Suppressor macrophage treated with lipopolysaccharide for 4 hours (primary cell): ENCODE data around the gene SIX5.

Experiments
- DNase-seq: peaks from one replicate; pipeline ENCODE4 v3.0.0-alpha.2; 2020

The SIX5 gene

DNA sequence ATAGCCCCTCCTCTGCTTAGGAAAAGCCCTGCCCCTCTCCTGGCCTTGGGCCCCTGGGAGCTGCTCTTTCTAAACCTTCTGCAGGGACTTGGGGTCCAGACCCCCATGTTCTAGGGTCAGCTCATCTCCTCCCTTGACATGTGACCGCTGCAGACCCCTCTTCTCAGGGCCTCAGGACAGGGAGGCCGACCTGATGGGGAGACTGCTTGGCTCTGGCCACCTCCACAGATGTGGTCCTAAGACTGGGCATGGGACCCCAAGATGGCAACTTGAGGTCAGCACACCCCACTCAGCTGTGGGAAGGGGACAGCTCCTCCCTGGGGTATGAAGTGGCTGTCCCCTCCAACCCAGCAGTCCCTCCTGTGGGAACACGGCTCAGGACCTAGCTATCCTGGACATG lies 3.9 kb upstream of the SIX5 start:
- DNase-seq = no peak

DNA sequence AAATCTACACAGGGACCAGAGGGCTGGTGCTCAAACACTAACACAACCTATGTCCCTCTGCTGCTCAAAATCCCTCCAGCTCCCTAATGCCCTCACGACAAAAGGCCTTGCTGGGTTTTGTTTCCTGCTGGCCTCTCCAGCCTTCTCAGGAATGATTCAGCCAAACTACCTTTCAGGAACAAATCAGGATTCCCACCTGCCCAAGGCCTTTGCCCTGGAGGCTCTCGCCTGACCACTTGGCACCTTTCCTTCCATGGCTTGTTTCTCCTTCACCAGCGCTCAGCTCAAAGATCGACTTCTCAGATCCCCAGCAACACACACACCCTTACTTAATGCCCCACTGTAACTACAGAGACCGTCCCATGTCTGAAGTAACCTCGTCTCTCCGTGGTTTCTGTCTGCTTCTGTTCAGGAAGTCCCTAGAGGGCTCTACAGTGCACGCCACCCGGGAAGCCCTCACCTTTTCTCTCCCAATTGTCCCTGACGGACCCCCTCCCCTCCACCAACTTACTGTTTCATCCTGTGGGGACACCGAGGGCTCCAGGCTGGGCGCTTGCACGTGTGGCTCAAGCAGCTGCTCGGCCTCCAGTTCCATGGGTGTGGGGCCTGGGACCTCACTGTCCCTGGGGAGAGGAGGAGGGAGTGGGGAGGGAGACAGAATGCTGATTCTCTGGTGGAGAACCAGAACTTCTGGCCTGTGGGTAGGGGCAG lies 3.2 kb upstream of the SIX5 start:
- DNase-seq = no peak

DNA sequence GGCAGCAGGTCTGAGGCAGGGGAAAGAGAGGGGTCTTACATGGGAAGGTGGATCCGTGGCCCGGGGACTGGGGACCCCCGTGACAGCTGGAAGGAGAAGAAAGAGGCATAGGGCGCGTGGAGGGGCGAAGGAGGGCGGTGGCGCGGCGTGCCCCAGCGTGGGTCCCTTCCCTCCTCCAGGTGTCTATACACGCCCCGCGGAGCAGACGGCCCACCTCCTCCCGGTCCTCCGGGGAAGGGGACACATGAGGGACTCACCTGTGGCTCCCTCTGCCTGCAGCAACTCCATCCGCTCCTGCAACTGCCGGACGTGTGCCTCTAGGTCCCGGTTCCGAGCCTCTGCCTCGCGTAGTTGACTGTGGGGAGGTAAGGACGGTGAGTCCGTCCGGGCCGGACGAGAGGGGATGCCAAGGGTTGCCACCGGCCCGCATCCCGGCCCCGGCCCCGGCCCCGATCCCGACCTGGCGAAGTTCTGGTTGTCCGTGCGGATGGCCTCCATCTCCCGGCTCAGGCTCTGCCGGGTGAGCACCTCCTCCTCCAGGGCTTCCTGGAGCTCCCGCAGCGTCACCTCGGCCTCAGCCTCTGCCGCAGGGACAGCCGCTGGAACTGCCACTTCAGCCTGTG lies 2.4 kb upstream of the SIX5 start:
- DNase-seq = no peak

DNA sequence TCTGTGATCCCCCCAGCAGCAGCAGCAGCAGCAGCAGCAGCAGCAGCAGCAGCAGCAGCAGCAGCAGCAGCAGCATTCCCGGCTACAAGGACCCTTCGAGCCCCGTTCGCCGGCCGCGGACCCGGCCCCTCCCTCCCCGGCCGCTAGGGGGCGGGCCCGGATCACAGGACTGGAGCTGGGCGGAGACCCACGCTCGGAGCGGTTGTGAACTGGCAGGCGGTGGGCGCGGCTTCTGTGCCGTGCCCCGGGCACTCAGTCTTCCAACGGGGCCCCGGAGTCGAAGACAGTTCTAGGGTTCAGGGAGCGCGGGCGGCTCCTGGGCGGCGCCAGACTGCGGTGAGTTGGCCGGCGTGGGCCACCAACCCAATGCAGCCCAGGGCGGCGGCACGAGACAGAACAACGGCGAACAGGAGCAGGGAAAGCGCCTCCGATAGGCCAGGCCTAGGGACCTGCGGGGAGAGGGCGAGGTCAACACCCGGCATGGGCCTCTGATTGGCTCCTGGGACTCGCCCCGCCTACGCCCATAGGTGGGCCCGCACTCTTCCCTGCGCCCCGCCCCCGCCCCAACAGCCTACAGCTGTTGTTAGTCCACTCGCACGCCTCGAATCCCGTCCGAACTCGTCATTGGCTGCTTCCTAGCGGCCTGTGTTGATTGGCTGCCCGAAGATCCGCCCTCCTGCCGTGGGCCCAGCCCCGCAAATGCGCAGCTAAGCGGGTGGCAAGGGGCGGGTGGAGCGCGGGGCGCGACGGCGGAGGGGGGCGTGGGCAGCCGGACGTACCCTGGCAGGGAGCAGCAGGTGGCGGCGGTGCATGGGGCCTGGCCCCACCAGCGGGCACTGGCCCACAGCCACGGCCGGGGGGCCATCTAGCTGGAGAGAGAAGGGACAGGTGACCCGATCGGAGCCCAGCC lies 1.4 kb upstream of the SIX5 start:
- DNase-seq = peak; percentile 94

DNA sequence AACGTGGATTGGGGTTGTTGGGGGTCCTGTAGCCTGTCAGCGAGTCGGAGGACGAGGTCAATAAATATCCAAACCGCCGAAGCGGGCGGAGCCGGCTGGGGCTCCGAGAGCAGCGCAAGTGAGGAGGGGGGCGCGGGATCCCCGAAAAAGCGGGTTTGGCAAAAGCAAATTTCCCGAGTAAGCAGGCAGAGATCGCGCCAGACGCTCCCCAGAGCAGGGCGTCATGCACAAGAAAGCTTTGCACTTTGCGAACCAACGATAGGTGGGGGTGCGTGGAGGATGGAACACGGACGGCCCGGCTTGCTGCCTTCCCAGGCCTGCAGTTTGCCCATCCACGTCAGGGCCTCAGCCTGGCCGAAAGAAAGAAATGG lies 754 bp upstream of the SIX5 start:
- peak; percentile 28 for DNase-seq

DNA sequence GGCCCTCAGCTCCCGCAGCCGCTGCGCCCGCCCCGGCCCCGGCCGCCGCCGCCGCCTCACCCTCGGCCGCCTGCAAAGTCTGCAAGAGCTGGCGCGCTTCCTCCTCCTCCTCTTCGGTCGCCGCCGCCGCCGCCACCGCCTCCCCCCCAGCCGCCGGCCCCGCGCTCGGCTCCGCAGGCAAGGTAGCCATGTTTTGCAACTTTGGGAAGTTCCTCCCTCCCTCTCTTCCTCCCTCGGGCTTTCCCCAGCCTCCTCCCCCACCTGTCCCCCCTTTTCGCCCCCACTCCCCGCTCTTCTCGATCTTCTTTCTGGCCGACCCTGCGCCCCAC lies 433 bp downstream of the SIX5 start:
- peak; percentile 36 for DNase-seq

DNA sequence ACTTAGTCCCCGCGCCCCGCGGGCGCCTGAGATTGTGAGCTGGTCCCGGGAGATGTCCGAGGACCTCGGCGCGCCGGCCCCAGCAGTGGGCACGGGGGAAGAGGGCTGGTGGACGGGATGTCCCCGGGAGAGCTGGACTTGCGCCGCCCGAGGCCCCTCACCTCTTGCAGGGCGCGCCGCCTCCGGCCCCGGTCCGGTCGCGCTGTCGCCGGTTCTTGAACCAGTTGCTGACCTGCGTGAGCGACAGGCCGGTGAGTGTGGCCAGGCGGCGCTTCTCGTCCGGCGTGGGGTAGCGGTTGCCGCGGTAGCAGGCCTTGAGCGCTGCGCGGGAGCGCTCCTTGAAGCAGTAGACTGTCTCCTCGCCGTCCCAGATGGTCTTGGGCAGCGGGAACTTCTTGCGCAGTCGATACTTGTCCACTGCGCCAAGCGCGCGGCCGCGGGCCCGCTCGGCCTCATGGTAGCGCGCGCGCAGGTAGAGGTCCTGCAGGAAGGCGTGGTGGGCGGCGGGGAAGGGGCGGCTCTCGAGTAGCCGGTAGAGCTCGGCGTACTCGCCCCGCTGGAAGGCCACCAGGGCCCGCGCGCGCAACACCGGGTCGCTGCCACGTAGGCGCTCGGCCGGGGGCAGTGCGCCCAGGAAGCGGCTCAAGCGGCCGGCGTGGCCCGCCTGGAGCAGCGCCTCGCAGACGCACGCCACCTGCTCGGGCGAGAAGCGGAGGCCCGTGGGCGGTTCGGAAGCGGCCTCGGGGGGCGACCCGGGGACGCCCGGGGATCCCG lies 984 bp downstream of the SIX5 start:
- no peak for DNase-seq

DNA sequence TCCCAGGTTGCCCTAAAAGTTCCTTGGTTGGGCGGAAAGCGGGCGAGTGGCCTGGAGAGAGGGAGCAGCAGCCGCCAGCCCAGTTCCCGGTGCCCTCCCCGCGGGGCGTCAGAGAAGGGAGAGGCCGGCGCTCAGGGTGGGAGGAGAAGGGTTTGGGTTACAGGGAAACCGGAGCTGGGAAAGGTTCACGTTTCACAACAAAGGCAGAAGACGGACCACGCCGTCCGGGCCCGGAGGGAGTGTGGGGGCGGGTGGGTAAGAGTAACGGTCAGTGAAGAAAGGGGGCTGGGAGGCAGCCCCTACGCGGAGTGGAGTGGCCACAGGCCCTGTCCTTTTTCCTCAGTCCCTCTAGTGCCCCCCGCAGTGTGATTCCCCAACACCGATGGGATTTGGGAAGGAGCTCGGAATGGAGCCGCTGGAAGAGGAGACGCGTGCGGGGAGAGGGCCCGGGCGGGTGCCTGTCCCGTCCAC lies 1.6 kb downstream of the SIX5 start:
- no peak for DNase-seq

DNA sequence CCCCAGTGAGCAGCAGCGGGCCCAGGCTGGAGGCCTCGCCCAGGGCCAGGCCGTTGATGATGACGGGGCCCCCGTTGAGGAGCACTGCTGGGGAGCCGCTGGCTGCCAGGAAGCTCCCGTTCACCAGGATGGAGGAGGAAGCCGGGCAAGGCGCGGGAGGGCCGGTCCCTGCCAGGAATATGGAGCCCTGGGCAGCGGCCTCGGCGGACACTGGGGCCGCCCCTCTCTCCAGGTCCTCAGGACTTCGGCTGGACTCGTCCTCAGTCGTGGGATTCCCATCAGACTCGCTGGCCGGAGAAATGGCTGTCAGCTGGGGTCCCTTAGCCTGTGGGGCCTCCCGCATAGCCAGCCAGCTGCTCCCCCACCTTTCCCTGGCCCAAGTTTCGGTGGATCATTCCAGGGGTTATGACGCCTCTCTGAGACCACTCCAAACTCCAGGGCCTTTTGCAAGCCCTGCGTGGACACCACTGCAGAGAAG lies 2.1 kb downstream of the SIX5 start:
- DNase-seq = no peak

DNA sequence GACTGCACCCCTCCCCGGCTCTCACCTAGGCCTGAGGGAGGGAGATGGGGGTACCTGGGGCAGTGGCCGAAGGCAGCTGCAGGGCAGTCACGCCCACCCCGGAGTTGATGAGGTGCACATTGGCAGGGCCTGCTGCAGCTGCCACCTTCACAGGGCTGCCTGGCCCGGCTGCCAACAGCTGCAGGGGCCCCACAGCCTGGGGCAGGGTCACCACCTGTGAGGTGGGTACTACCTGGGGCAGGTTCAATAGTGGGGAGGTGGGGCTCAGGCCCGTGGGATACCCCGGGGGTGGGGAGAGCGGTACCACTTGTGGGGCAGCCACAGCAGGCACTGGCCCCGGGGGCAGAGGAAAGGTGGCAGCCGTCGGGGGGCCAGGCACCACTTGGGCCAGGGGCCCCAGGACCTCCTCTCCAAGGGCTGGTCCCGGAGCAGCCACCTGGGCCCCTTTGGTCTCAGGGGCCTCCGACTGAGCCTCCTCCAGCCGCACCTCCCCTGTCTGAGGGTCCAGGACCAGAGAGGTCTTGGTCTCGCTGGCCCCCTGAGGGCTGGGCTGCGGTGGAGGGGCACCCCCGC lies 2.7 kb downstream of the SIX5 start:
- DNase-seq = no peak

DNA sequence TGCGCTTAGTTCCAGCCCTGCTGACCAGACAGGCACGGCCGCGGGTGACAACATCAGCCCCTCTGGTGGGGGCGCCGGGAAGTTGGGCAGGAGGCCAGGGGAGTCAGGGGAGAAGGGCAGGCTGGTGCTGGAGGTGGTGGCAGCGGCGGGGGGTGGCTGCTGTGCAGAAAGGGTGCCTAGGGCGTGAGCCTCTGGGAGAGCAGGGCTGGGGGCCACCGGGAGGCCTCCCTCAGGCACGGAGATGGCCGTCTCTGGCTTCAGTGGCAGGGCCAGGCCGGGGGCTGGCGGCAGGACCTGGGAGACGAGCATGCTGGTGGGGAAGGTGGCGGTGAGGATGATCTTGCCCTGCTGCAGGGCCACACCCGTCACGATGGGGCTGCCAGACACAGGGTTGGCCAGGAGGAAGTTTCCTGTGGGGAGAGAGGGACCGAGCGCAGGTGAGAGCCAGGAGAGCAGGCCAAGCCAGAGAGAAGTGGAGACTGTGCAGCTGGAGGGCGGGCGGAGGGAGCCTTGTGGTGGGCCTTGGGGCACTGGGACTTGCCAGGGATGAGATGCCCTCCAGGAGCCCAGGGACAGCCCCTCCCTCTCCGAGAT lies 3.3 kb downstream of the SIX5 start:
- DNase-seq = no peak

DNA sequence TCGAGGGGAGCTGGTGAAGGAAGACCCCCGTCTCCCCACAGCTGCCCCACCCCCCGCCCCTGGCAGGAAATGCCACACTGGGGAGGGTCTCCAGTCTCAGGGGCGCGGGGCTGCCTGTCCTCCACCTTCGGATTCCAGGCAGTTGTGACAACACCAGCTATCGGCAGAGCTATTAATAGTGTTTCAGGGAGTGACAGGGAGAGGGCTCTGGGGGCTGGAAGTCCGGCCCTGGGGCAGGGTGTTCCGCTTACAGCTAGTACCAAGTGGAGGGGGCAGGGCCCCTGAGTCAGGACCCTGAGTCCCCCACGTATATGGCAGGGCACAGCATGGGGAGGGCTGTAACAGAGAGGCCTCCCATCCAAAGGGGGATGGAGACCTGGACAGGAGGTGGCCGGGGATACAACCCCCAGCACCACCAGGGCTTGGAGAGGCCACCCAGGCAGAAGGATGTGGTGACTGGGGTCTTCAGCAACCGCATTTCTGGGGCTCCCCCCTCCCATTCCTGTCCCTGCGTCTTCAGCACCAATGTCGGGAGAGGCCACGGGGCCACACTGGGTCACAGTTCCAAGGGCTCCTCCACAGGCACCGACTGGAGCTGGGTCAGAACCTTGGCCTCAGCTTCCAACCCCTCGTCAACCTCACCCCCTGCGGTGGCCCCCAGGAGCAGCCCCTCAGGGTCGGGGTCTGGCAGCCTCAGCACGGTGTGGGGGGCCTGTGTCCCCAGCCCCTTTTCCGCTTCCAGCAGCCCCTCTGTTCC lies 3.9 kb downstream of the SIX5 start:
- no peak for DNase-seq

DNA sequence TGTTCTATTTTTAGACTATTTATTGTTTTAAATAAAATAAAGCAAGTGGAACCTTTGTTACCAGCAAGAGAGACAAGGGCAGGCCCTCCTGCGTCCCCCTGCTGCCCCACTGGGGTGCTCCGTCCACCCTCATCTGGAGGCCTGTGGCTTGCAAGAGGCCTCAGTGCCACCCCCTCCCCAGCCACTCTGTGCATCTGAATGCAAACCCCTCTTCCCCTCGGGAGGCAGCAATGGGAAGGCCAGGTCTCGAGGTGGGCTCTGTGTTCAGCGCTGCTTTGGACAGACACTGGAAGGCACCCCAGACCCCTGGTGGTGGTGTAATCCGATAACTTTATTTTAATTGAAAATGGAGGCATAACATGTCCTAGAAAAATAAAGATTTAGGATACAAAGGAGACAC lies 4.6 kb downstream of the SIX5 start:
- DNase-seq = no peak

DNA sequence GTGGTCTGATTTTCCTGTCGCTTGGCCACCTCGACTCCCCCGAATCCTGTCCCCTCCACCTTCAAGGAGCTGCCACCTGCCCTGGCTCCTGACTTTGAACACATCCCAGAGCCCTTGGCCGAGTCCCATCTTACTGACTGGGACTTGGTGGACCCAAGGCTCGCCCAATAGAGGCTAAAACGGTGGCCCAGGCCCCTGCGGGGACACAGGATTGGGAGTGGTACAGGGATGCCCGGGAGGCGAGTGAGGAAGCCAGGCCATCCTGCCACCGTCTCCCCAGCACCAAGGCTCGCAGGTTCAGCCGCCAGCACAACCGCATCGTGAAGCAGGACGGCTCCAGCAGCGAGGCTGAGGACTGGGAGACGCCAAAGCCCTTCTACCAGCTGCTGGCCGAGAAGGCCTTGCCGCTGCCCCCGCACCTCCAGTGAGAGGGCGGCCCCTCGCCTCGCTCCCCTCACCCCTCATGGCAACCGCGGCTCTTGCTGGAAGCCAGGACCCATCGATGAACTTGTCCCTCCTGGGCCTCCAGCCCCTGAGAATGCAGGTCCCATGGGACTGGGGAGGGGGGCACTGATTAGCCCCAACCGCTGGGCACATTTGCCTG lies 5.3 kb downstream of the SIX5 start:
- DNase-seq = no peak

DNA sequence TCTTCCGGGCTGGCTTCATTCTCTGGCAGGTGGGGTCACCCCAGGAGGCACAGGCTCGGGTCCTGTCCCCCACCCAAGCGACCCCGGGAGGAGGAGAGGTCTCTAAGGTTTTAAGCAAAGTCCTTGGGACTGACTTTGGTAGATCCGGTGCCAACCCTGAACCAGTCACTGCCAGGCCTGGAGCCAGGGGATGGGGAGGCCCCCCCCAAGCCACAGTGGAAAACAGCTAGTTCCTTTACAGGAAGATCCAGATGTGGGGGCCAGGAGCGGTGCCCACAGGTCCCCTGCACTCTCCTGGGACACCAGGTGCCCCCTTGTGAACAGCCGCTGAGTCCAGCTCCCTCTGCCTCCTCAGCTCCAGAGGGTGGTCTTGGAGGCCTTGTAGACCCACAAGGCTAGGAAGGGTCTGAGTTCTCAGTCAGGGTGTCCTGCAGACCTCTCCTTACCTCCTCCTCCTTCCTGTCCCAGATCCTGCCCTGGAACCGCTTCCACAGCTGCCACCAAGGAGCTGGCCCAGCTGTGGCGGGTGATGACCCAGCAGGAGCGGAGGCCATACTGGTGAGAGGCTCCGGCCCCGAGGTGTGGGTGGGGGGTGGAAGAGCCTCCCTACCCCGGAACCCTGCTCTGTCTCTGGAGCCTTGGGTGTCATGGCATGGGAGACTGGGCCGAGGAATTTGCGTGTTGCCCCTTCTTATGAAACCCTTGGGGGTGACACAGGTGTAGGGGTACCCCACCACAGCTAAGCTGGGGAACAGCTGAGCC lies 6.0 kb downstream of the SIX5 start:
- no peak for DNase-seq

DNA sequence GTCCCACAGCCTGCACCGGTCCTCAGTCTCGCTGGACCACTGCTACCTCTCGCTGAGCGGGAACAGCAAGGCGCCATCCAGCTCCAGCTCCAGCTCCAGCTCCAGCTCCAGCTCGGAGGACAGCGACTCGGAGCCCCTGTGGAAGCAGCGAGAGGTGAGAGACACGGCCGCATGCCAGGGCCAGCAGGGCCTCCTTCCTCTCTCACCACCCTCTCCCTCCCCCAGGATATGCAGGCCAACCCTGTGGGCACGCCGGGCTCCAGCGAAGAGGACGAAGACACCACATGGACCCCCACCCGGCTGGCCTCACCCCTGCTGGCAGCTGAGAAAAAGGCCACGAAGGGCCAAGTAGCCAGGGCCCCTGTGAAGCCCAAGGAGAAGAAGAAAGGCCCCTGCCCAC lies 7.3 kb downstream of the SIX5 start:
- DNase-seq = no peak

DNA sequence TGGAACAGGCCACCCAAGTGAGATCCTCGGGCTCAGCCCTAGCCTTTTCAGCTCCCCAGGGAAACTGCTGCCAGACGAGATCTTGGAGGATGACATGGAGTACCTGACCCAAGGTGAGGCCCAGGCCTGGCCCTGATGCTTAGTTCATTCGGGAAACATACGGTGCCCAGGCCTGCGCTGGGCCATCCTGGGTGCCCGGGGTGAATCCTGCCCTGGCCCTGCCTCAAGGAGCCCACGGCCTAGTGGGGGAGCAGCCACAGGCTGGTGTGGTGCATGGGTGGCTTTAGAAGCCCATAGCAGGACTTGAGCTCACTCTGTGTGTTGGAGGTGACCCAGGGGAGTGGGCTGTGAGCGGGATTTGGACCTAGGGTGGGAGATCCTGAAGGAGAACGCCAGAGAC lies 10.1 kb downstream of the SIX5 start:
- DNase-seq = no peak

DNA sequence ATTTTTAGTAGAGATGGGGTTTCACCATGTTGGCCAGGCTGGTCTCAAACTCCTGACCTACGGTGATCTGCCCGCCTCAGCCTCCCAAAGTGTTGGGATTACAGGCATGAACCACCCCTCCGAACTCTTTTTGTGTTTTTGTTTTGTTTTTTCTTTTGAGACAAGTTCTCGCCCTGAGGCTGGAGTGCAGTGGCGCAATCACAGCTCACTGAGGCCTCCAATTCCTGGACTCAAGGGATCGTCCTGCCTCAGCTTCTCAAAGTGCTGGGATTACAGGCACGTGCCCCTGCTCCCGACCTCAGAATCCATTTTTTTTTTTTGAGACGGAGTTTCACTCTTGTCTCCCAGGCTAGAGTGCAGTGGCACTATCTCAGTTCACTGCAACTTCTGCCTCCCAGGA lies 11.4 kb downstream of the SIX5 start:
- no peak for DNase-seq

DNA sequence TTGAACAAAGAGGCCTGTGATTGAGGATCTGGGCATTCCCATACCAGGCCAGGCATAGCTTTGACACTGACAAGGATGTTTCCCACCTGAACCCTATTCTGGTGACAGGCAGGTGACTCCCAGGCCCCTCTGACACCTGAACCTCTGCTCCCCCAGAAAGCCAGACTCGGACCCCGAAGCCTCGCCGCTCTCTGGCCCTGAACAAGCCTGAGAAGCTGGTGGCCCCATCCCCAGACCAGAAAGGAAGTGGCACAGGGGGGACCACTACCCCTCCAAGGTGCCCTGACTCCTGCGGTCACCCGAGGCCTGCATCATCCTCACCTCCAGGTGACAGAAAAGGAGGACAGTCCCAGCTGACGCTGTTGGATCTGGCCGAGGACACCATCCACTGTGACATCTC lies 14.7 kb downstream of the SIX5 start:
- DNase-seq = no peak

DNA sequence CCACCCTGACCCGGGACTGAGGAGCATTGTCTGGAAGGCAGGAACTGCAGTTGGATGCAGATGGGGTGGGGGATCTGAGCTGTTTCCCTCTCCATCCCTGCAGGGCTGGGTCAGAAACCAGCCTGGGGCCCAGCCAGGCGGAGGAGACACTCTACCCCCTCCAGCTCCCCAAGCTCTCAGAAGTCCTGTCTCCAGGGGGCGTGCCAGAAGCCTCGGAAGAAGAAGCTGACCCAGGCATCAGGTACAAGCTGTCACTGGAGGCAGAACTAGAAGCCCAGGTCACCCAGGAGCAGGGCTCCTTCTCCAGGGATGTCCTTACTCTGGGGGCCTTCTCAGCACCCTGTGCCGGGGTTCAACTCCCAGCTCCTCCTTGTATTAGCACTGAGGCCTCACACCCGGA lies 15.5 kb downstream of the SIX5 start:
- no peak for DNase-seq
